ENCODE measurements around the gene SEMA7A.

DNA sequence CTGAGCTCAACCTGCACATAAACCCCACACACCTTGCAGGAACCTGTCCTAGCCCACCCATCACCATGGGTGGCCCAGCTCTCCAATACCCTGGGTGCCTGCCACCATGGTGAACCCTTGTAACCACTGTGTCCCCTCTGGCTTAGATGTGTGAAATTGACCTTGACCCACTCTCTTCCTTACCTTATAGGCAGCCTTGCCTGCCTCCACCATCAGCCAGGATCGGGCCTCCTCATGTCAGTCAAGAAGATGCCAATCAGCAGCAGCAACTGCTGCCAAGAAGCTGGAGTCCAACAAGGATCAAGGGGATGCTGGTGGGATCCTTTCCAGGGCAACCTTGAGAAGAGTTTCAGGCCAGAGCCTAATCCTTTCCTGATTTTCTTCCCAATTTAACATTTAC lies 57.5 kb downstream of the SEMA7A start:
- TF ChIP-seq POLR2A (IDR thresholded peaks at IDR 0.05) (no peak), CTCF (IDR thresholded peaks at IDR 0.05) (no peak), EP300 (IDR thresholded peaks at IDR 0.05) (no peak)
